ENCODE results near the gene WWOX.

Gene WWOX

DNA sequence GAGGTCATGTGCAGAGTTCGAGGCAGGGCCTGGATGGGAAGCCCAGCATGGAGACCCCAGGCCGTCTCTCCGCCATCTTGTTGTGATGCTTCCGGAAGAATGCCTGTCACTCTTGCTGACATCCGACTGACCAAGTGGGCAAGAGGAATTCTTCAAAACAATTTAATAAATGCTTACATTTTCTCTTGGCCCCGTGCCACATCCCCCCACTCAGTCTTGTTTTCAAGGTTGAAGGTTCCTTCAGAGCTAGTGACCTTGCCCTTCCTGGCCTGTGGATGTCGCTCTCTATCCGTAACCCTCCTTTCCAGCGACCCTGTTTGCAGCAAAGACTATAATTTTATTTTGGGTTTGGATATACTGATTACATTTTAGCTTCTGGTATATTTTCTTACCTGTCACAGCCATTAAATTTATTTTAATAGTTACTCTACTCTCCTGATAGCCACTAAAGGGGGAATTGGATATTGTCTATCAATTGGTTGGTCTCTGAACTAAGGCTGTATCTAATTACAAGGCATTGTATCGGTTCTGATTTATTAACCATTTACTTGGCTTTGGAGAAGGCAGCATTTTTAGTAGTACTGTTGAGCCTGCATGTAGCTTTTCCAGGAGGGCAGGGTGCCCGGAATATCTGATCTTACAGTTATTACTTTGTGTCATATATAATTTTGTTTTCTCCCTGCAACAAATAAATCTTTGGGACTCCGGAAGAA is 264.5 kb downstream of the WWOX start:
- TF ChIP-seq, protein P1, sequence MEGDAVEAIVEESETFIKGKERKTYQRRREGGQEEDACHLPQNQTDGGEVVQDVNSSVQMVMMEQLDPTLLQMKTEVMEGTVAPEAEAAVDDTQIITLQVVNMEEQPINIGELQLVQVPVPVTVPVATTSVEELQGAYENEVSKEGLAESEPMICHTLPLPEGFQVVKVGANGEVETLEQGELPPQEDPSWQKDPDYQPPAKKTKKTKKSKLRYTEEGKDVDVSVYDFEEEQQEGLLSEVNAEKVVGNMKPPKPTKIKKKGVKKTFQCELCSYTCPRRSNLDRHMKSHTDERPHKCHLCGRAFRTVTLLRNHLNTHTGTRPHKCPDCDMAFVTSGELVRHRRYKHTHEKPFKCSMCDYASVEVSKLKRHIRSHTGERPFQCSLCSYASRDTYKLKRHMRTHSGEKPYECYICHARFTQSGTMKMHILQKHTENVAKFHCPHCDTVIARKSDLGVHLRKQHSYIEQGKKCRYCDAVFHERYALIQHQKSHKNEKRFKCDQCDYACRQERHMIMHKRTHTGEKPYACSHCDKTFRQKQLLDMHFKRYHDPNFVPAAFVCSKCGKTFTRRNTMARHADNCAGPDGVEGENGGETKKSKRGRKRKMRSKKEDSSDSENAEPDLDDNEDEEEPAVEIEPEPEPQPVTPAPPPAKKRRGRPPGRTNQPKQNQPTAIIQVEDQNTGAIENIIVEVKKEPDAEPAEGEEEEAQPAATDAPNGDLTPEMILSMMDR (IDR thresholded peaks at IDR 0.05), result no peak
- Histone ChIP-seq H3K9me3 (no peaks in the 10 kb centered on the region), H3K27me3 (no peaks in the 10 kb centered on the region)

DNA sequence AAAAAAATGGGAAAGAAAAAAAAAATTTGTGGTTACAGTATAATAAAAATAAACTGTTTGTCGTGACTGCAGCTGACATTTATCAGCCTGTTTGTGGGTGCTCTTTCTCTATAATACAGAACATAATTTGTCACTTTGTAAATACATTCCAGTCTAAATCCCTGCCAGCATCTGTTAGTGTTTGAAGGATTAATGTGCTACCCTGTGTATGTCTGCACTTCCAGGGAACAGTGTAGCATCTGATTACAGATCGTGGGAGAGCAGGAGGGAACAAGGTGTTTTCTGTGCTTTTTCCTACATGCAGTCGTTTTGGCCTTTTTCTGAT is 265.1 kb downstream of the WWOX start:
- TF ChIP-seq, protein P1 (IDR thresholded peaks at IDR 0.05), result no peak
- H3K4me1 ChIP-seq (ENCODE audit: control insufficient read depth in 1 of 2, insufficient read depth in 1 of 2, low read depth in 1 of 2, low read length in 1 of 2), result no peaks in the 10 kb centered on the region
- no peak overlapping the region for H3K27ac ChIP-seq
- H3K36me3 ChIP-seq, result no peaks in the 10 kb centered on the region
- no peaks in the 10 kb centered on the region for H3K9me3 ChIP-seq
- no peak overlapping the region for H3K4me3 ChIP-seq (ENCODE audit: low read depth in 1 of 2, low read length in 1 of 2)
- no peaks in the 10 kb centered on the region for H3K27me3 ChIP-seq

More for the DNA sequence above, 264.5 kb downstream of the WWOX start:
- no peak overlapping the region for H3K4me3 ChIP-seq (ENCODE audit: low read depth in 1 of 2, low read length in 1 of 2)
- no peaks in the 10 kb centered on the region for H3K4me1 ChIP-seq (ENCODE audit: control insufficient read depth in 1 of 2, insufficient read depth in 1 of 2, low read depth in 1 of 2, low read length in 1 of 2)
- no peak overlapping the region for H3K27ac ChIP-seq
- H3K36me3 ChIP-seq, result no peaks in the 10 kb centered on the region

DNA sequence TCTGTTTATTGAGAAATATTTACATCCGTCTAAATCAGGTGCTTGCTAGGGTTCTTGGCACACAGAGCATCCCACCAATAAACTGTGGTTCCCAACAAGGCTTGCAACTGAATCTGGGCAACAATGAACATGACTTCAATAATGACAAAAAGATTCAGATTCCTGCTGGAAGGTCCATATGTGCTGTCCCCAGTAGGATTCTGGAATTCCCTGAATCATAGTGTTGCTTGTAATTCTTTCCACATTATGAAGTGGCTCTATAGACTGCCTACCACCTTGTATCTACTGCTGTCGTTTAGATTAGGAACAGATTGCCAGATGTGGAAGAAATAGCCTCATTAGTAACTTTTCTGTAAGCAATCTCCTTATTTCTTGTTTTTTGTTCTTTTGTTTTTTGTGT is 265.9 kb downstream of the WWOX start:
- no peak overlapping the region for H3K27ac ChIP-seq
- H3K4me1 ChIP-seq (ENCODE audit: control insufficient read depth in 1 of 2, insufficient read depth in 1 of 2, low read depth in 1 of 2, low read length in 1 of 2), result no peaks in the 10 kb centered on the region
- no peaks in the 10 kb centered on the region for H3K36me3 ChIP-seq
- H3K4me3 ChIP-seq (ENCODE audit: low read depth in 1 of 2, low read length in 1 of 2), result no peak overlapping the region
- H3K27me3 ChIP-seq, result no peaks in the 10 kb centered on the region
- H3K9me3 ChIP-seq, result no peaks in the 10 kb centered on the region
- TF ChIP-seq, protein P1 (IDR thresholded peaks at IDR 0.05), result no peak

DNA sequence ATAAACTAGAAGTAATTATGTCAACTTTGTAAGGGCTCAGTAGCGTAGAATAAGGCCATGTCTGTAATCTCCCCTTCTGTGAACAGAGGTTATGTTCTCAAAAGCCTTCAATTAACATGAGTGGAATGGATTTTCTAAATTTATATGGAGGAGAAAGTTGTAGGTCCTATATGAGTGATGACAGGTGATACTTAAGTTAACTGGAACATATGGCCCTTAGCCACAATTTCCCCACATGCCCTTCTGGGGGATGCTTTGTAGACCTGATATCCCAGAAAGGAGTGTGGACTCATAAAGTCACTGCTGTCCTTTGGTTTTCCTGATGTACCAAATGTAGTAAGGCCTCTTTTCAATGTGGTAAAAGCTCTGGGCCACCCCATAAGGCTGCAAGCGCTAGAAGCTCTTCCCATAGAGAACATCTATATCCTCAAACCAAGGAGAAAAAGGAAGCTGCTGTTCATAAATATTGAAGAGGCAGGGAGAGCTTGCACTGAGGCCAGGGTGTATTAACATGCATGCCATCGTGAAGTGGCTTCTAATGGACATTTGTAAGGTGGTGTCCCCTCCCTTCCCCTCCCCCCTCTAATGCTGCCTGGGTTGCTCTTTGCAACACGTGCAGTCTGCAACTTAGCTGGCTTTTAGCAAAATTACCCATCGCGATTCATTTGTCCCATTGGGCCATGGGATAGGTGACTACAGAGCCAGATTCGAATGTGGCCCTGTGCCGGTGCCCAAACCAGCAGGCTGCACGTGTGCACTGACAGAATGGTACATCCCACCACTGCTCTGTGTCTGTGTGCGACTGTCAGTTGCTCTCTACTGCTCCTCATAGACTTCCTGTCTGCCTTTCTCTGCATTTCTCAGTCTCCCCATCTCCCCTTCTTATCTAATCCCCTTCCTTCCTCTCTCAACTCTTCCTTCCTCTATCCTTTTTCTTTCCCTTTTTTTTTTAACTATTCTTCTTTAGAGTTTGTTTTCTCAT is 269.0 kb downstream of the WWOX start:
- no peaks in the 10 kb centered on the region for H3K27me3 ChIP-seq
- no peaks in the 10 kb centered on the region for H3K36me3 ChIP-seq
- no peaks in the 10 kb centered on the region for H3K9me3 ChIP-seq
- TF ChIP-seq, protein P1 (IDR thresholded peaks at IDR 0.05), result no peak
- no peak overlapping the region for H3K4me3 ChIP-seq (ENCODE audit: low read depth in 1 of 2, low read length in 1 of 2)
- no peaks in the 10 kb centered on the region for H3K4me1 ChIP-seq (ENCODE audit: control insufficient read depth in 1 of 2, insufficient read depth in 1 of 2, low read depth in 1 of 2, low read length in 1 of 2)
- no peak overlapping the region for H3K27ac ChIP-seq

DNA sequence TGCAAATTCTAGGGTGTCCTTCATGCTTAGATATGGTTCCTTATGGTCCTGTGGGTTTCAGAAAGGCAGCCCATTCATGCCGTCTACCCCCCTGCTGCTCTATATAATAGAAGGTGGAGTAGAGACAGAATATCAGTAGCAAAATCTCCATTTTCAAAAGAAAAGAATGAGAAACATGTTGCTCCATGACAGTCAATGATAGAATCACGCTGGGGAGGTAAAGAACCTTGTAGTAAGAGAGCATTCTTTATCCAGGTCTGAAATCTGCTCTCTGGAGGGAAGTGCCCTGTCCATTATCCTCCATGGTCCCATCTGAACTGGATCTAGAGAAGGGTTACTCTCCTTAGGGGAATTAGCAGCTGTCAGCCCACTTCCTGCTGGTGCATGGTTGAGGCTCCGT is 272.8 kb downstream of the WWOX start:
- no peak overlapping the region for H3K4me3 ChIP-seq (ENCODE audit: low read depth in 1 of 2, low read length in 1 of 2)
- no peaks in the 10 kb centered on the region for H3K4me1 ChIP-seq (ENCODE audit: control insufficient read depth in 1 of 2, insufficient read depth in 1 of 2, low read depth in 1 of 2, low read length in 1 of 2)
- H3K9me3 ChIP-seq, result no peaks in the 10 kb centered on the region
- H3K27ac ChIP-seq, result no peak overlapping the region
- TF ChIP-seq, protein P1 (IDR thresholded peaks at IDR 0.05), result no peak
- H3K36me3 ChIP-seq, result no peaks in the 10 kb centered on the region
- no peaks in the 10 kb centered on the region for H3K27me3 ChIP-seq
